HuH-7.5 (cell line): Measurements from ENCODE around the gene ASTN2.

Experiments used
- DNase-seq: peaks from one replicate; pipeline ENCODE4 v3.0.0; 2011; ENCODE audit warnings: low spot score

Gene ASTN2

DNA sequence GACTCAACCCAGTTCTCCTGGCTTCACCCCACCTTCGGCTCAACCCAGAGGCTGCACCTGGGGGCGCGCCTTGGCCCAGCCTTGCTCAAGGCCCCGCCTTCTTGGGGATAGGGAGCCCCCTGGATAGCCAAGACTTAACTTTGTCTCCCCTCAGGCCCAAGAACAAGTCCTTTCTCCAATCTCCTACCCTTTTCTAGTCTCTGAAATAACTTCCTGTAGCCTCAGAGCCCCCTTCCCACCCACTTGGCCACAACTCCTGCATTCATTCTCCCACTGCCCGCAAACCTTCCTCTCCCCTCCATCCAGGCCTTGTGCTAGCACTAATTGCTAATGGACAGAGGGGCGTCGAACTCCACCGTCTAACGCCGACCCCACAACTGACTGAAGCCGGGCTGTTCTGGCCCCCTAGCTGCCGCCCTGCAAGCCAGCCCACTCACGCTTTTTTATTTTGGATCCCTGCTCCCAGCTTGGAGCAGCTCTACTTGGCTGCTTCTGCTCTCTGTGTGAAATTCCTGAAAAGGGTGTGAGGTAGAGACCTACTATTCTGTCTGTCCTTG is 579 bp upstream of the ASTN2 start:
- no peak for DNase-seq

DNA sequence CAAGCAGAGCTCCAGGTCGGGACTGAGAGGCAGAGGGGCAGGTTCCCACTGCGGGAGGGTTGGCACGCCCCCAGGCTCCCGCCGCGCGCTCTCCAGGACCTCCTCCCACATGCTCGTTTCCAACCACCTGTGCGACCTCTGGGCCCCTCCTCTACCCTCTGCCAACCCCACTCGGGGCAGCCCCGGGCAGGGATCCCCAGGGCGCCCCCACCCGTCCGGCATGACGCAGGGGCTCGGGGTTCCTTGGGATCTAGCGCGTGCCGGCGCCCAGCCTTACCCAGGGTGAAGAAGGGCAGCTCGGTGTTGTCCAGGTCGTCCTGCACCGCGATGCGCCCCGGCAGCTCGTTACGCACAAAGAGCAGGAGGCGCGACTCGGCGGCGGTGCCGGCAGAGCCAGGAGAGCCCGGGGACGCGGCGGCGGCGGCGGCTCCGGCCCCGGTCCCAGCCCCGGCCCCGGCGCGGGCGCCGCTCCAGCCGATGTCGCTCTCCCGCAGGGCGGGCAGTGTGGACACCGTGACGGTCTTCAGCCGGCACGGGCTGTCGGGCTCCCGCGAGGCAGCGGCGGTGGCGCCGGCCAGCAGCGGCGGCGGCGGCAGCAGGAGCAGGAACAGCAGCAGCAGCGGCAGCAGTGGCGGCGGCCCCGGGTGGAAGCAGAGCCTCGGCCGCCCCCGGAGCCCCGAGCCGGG is 494 bp downstream of the ASTN2 start:
- peak; percentile 48 for DNase-seq

- DNase-seq = peak; percentile 27
Observed at GRCh38 chr9:117413346-117414219, 1.3 kb downstream of the ASTN2 start.

DNA sequence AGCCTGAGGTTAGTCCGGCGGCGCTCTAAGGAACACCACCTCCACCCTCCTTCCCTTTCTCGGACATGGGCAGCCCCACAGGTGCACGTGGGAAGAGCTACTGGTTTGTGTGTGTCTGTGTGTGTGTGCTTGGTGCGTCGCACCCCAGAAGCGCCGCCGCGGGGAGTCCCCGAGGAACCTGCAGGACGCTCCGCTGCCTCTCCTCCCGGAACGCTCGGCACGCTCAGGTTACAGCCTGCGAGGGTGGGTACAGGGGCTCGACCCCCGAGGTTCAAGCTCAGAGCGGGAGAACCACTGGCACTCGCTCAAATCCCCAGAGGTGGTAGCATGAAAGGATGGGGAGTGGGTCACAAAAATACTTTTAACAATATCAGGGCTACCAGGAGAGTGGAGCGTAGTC is 2.0 kb downstream of the ASTN2 start:
- no peak for DNase-seq

DNA sequence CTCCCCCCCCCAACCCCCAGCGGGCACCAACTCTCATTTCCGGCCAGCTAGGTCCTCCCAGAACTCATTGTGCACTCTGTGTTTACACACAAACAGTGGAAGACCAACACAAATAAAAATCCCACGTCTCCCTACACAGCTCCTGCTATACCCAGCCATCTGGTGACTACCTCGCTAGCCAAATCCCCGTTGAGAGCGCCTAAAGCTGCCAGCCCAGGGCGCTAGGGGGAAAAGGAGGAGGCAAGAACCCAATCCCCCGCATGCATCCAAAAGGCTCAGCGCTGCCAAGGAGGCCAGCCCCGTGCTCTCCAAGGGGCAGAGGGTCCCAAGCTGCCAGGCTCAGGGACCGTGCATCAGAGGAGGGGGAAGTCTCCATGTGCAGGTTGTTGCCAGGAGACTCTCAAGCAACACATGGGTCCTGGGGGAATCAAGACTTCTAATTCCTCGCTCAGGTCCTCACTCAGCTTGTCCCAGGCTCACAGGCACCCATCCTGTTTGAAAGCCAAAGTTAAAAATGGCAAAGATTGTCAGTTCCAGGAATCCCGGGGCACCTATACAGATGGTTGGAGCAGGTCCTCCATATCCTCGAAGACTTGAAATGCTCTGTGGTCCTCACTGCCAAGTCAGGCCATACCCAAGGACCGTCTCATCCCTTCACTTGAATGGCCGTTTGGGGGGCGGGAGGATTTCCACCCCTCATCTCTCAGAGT is 2.7 kb downstream of the ASTN2 start:
- no peak for DNase-seq

DNA sequence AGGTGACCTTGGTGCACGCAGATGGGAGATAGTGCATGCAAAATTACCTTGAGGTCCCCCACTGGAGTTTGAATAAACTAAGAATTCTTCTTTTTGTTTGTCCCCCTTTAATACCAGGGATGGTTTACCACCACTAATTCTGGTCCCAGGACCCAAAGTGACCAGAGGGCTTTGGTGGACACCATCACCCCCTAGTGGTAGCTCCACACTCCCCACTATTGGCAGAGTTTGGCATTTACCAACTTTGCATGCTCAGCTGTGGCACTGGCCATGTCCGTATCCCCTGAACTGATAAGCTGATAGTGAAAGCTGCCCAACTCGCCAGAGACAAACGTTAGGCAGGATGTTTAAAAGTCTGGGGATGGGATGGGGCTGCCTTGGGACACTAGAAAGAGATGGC is 3.3 kb downstream of the ASTN2 start:
- peak; percentile 72 for DNase-seq

GRCh38 chr9:117409321-117409720 is 5.5 kb downstream of the ASTN2 start:
- no peak for DNase-seq

DNA sequence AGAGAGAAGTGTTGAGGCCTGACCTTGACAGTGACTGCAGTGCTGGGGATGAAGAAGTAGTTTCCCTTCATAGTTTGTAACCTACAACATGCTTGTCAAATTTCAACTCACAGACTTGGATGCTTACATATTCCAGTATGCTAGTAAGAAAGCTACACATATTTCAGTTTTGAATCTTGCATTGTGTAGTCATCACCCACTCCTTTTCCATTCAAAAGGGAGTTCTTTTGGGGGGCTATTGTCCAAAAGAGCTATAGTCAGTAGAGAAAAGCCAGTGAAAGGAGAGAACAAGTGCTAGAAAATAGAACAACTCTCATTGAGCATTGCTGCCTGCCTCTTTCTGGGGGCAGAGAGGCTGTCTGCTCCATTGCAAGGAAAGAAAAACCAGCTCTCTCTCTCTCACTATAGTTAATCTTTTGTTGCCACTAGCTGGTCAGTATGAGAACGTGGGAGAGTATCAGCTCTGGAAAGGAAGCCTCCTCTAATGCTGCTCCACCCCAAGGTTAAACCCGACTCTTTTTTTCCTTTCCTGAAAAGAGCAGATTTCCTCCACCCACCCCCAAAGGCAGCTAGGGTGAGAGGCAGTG is 7.3 kb downstream of the ASTN2 start:
- no peak for DNase-seq

DNA sequence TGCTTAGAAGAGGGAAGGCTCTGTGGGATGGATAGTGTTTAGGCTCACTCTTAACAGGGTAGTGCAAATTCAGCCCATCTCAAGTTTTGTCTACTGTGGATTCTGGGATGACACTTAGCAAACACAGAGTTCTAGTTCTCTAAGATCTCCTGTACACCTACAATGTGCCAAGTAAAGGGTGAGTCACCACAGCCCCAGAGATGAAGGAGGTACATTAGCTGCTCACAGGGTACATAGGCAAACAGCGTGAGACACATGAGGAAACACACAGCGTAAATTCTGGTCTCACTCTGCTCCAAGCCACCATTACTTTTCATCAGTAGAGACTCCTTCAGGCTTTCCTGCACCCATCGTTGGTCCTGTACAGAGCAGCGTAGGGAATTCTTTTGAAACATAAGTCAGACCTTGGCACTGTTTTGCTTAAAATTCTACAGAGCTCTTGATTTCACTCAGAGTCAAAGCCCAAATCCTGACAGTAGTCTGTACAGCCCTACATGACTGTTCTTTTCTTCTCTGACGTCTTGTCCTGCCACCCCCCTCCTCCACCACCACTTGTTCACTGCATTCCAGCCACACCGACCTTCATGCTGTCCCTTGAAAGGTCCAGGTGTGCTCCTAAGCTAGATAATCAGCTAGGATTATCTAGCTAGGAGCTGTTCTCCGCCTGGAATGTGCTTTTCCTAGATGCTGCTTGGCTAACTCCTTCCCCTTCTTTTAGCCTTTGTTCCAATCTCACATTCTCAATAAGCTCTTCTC is 8.7 kb downstream of the ASTN2 start:
- DNase-seq = no peak

DNA sequence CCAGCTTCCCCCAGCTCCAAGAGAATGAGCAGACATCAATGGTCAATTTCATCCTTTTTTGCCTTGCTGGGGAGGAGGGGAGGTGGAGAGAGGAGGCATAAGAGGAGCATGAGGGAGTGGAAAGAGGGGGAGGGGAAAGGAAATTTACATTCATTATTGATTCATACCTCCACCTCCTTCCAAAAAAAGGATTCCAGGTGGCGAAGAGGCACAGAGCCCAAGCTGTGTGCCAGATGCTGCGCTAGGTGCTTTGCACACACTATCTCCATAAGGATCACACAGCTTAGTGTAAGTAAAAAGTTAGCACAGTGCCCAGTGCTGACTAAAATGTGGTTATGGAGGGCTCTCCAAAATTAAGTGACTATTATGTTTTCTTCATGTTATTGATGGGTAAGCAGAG is 11.0 kb downstream of the ASTN2 start:
- no peak for DNase-seq

- DNase-seq = no peak
Observed at GRCh38 chr9:117403403-117403811, 11.4 kb downstream of the ASTN2 start.

DNA sequence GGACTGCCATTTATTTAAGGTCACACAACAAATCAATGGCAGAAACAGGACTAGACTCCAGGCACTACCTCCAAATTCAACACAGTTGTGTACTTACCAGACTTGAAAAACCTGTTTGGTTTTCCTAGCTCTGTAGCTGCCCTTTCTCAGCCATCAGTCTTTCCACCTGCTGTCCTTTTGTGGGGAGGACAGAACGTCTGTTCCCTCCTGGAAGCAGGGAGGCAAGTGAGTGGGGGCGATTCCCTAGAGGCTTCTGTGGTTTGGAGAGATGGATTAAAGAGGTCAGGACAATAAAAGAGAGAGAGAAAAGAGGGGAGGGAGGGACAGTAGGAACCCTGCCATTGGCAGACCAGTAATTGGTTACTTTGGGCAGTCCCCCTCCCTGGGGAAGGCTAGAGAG is 14.7 kb downstream of the ASTN2 start:
- no peak for DNase-seq

GRCh38 chr9:117395151-117395650 is 19.7 kb downstream of the ASTN2 start:
- no peak for DNase-seq

DNA sequence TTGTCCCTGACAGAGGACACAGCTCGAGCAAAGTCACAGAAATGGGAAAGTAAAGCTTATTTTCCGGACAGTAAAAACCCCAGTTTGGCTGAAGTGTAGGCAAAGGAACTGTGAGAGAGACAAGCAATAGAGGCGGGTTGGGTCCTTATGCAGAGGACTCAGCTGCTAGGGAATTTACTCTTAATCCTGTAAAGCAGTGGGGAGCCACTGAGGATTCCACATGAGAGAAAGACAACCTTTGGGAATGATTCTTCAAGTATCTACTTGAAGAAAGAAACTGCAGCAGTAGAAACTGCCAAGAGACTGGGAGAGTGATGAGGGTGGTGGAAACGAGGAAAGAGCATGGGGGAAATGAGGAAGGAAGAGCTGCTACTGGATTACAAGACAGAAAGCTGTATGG is 20.2 kb downstream of the ASTN2 start:
- DNase-seq = no peak

DNA sequence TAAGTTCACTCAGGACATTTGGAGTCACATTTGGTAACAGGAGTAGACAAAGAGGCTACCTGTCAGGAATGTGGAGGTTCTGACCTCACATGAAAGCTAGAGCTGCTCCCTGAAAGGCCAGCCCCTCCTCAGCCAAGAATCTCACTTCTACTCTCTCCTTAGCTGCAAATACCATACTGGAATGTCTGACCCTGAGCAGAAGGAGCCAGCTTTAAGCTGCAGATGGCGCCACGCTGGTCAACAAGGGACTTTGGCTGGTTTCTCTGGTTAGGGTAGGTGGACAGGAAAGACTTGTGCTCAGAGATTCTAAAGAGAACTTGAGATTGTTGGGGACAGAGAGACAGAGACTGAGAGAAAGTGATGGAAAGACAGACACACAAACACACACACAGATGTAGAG is 21.9 kb downstream of the ASTN2 start:
- no peak for DNase-seq

DNA sequence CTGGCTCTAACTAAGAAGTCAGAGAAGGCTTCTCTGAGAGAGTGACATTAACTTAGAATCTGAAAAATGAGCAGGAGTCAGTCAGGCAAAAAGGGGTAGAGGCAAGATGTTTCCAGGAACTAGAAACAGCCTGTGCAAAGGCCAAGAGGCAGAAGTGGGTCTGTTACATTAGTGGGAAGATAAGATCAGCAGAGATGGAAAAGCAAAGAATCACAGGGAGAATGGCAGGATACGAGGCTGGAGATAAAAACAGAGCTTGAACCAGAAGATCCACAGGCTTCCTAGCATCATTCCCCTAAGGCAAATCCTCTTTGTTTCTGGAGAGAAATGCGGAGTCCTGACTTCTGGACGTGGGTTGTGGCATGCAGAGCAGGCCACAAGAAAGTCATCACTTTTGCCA is 27.4 kb downstream of the ASTN2 start:
- no peak for DNase-seq

GRCh38 chr9:117379341-117379740 is 35.5 kb downstream of the ASTN2 start:
- DNase-seq = no peak

DNA sequence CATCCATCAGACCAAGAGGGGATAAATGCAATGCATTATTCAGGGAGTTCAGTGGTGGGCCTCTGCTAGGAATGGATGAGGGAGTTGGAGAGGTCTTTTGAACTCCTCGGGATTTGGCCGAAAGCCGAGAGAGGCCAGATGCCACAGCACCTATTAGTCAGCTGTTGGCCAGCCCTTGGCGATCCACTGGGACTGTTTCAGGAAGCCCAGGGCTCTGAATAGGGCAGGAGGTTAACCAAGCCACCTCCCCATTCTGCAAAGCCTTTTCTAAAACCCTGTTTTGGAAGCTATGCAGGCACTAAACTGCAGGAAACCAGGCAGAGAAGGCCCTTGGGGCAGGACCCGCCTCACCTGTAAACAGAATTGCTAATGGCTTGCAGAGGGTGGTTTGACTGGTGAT is 37.8 kb downstream of the ASTN2 start:
- no peak for DNase-seq

DNA sequence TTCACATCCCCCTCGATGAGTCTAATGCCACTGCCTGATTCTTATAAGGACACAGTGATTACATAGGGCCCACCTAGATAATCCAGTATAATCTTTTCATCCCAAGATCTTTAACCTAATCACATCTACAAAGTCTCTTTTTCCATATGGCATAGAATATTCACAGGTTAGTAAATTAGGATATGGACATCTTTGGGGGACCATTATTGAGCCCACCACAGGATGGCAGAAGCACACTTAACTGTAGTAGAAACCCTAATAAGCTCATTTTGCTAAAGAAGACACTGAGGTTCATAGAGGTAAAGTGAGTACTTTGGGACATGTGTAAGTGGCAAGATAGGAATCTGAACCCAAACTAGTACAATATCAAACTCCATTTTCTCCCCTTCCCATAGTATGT is 38.9 kb downstream of the ASTN2 start:
- no peak for DNase-seq

DNA sequence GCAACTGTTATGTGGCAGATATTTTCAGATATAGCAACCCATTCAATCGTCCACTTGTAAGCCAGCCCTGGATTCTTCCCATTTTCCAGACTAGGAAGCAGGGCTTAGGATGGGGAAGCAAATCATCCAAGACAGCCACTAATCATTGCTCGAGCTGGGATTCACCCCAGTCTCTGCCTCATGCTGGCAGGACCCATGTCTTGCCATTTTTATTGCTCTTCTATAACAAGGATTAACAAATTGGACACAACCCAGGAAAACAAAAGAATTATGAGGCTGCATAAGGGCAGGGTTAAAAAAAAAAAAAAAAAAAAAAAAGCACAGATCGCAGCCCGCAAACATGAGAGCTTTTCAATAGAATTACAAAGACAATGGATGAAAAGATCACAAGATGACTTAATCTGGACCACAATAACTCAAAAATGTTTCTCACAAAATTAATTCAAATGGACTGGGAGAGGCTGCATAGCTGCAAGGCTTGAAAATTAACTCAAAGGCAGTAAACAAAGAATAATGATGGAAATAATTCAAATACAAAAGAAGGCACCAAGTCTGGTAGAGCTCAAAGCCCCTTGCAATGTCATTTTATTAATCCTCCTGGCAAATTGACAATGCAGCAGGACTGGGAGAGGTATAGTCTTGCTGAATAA is 40.7 kb downstream of the ASTN2 start:
- DNase-seq = no peak
